ENCODE results near the gene LUC7L2.

The LUC7L2 gene

GRCh38 chr7:139374246-139374645 is 14.6 kb downstream of the LUC7L2 start:
- Histone ChIP-seq H3K4me3 (replicated peaks; ENCODE audit: low read depth, low read length) (no peak overlapping the region), H3K36me3 (ENCODE audit: control insufficient read depth, insufficient read depth, low read length) (peaks cover 3% of the 10 kb centered on the region), H3K27me3 (replicated peaks; ENCODE audit: control insufficient read depth, insufficient read depth, low read length) (no peaks in the 10 kb centered on the region)
- TF ChIP-seq, protein P1, sequence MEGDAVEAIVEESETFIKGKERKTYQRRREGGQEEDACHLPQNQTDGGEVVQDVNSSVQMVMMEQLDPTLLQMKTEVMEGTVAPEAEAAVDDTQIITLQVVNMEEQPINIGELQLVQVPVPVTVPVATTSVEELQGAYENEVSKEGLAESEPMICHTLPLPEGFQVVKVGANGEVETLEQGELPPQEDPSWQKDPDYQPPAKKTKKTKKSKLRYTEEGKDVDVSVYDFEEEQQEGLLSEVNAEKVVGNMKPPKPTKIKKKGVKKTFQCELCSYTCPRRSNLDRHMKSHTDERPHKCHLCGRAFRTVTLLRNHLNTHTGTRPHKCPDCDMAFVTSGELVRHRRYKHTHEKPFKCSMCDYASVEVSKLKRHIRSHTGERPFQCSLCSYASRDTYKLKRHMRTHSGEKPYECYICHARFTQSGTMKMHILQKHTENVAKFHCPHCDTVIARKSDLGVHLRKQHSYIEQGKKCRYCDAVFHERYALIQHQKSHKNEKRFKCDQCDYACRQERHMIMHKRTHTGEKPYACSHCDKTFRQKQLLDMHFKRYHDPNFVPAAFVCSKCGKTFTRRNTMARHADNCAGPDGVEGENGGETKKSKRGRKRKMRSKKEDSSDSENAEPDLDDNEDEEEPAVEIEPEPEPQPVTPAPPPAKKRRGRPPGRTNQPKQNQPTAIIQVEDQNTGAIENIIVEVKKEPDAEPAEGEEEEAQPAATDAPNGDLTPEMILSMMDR (IDR thresholded peaks at IDR 0.05; ENCODE audit: insufficient read depth, low read length, poor library complexity, severe bottlenecking) = no peak
- no peak for DNase-seq (ENCODE audit: extremely low read depth, insufficient read length)

DNA sequence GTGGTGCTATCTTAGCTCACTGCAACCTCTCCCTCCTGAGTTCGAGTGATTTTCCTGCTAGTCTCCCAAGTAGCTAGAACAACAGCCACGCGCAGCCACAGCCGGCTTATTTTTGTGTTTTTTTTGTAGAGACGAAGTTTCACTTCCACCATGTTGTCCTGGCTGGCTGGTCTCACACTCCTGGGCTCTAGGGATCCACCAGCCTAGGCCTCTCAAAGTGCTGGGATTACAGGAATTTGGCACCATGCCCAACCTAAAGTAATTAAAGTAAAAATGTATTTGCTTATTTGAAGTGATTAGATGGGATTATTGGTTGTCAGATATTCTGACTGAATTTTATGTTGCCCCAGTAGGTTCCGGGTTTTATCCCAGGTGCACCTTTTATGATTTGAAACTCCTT is 22.7 kb downstream of the LUC7L2 start:
- Histone ChIP-seq H3K4me3 (replicated peaks; ENCODE audit: low read depth, low read length) (no peak overlapping the region), H3K27me3 (replicated peaks; ENCODE audit: control insufficient read depth, insufficient read depth, low read length) (no peaks in the 10 kb centered on the region), H3K36me3 (ENCODE audit: control insufficient read depth, insufficient read depth, low read length) (peaks cover 4% of the 10 kb centered on the region)
- TF ChIP-seq, protein P1 (IDR thresholded peaks at IDR 0.05; ENCODE audit: insufficient read depth, low read length, poor library complexity, severe bottlenecking) = no peak
- DNase-seq (ENCODE audit: extremely low read depth, insufficient read length) = no peak

DNA sequence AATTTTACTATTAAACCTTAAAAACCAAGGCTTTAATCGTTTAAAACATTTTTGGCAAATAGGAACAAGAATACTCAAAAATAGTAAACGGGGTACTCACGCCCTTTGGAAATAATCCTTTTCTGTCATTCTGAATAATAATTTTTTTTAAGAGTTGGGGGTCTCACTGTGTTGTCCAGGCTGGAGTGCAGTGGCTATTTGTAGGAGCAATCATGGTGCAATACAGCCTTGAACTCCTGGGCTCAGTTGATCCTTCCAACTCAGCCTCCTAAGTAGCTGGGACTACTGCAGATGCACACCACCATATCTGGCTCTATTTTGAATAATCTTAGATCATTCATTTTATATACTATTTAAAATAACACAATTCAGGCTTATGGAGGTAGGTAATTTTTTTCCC is 24.9 kb downstream of the LUC7L2 start:
- DNase-seq (ENCODE audit: extremely low read depth, insufficient read length) = no peak
- no peak overlapping the region for H3K4me3 ChIP-seq (replicated peaks; ENCODE audit: low read depth, low read length)
- no peaks in the 10 kb centered on the region for H3K27me3 ChIP-seq (replicated peaks; ENCODE audit: control insufficient read depth, insufficient read depth, low read length)
- TF ChIP-seq, protein P1 (IDR thresholded peaks at IDR 0.05; ENCODE audit: insufficient read depth, low read length, poor library complexity, severe bottlenecking) = no peak
- H3K36me3 ChIP-seq (ENCODE audit: control insufficient read depth, insufficient read depth, low read length) = peaks cover 3% of the 10 kb centered on the region

DNA sequence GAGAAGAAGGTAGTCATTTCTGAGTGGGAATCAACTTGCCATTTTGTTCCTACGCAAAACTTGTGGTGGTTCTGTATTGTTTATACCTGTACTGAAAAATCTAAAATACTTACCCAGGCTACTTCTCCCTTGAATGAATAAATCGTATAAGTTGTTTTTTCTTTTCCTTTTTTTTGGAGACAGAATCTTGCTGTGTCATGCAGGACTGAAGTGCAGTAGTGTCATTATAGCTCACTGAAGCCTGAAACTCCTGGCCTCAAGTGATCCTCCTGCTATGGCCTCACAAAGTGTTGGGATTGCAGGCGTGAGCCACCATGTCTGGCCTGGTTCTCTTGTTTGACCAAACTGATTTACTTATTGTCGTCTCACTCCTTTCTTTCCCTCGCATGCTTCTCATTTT is 27.9 kb downstream of the LUC7L2 start:
- TF ChIP-seq, protein P1 (IDR thresholded peaks at IDR 0.05; ENCODE audit: insufficient read depth, low read length, poor library complexity, severe bottlenecking) = no peak
- no peak for DNase-seq (ENCODE audit: extremely low read depth, insufficient read length)
- Histone ChIP-seq H3K36me3 (ENCODE audit: control insufficient read depth, insufficient read depth, low read length) (peaks cover 1% of the 10 kb centered on the region), H3K4me3 (replicated peaks; ENCODE audit: low read depth, low read length) (no peak overlapping the region), H3K27me3 (replicated peaks; ENCODE audit: control insufficient read depth, insufficient read depth, low read length) (no peaks in the 10 kb centered on the region)

- Histone ChIP-seq H3K27me3 (replicated peaks; ENCODE audit: control insufficient read depth, insufficient read depth, low read length) (no peaks in the 10 kb centered on the region), H3K36me3 (ENCODE audit: control insufficient read depth, insufficient read depth, low read length) (peaks cover 7% of the 10 kb centered on the region), H3K4me3 (replicated peaks; ENCODE audit: low read depth, low read length) (no peak overlapping the region)
- no peak for DNase-seq (ENCODE audit: extremely low read depth, insufficient read length)
- TF ChIP-seq, protein P1 (IDR thresholded peaks at IDR 0.05; ENCODE audit: insufficient read depth, low read length, poor library complexity, severe bottlenecking) = no peak
These were observed 29.4 kb downstream of the LUC7L2 start for GRCh38 chr7:139389091-139389490.

DNA sequence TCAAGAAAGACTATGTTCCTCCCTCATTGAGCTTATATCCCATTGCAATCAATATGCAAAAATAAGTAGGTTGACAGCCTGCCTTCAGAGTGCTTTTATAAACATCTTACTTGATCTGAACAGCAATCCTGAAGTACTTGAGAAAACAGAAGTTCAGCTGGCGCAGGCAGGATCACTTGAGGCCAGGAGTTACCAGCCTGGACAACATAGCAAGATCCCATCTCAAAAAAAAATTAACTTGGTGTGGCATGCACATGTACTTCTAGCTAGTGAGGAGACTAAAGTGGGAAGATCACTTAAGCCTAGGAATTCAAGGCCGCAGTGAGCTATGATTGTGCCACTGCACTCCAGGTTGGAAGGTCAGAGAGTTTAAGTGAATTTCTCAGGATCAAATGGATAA is 30.1 kb downstream of the LUC7L2 start:
- DNase-seq (ENCODE audit: extremely low read depth, insufficient read length) = no peak
- Histone ChIP-seq H3K36me3 (ENCODE audit: control insufficient read depth, insufficient read depth, low read length) (peaks cover 8% of the 10 kb centered on the region), H3K27me3 (replicated peaks; ENCODE audit: control insufficient read depth, insufficient read depth, low read length) (no peaks in the 10 kb centered on the region), H3K4me3 (replicated peaks; ENCODE audit: low read depth, low read length) (no peak overlapping the region)
- TF ChIP-seq, protein P1 (IDR thresholded peaks at IDR 0.05; ENCODE audit: insufficient read depth, low read length, poor library complexity, severe bottlenecking) = no peak
